ENCODE data around the gene DDX51.

The DDX51 gene

GRCh38 chr12:132188916-132189325 lies 44.8 kb upstream of the DDX51 start:
- no peak overlapping the region for H3K27ac ChIP-seq

GRCh38 chr12:132188451-132188901 lies 44.4 kb upstream of the DDX51 start:
- no peak for TF ChIP-seq ZFX (IDR thresholded peaks at IDR 0.05; ENCODE audit: borderline replicate concordance)
- no peak for TF ChIP-seq CTCF (IDR thresholded peaks at IDR 0.05)
- H3K27ac ChIP-seq = no peak overlapping the region

More at GRCh38 chr12:132188916-132189325, 44.8 kb upstream of the DDX51 start:
- no peak for TF ChIP-seq ZFX (IDR thresholded peaks at IDR 0.05; ENCODE audit: borderline replicate concordance)
- no peak for TF ChIP-seq CTCF (IDR thresholded peaks at IDR 0.05)

- H3K27ac ChIP-seq = no peak overlapping the region
- no peak for TF ChIP-seq CTCF (IDR thresholded peaks at IDR 0.05)
- TF ChIP-seq ZFX (IDR thresholded peaks at IDR 0.05; ENCODE audit: borderline replicate concordance) = no peak
These were observed 43.7 kb upstream of the DDX51 start for GRCh38 chr12:132187646-132188450.

- H3K27ac ChIP-seq = no peak overlapping the region
- TF ChIP-seq CTCF (IDR thresholded peaks at IDR 0.05) (peak; percentile 60), ZFX (IDR thresholded peaks at IDR 0.05; ENCODE audit: borderline replicate concordance) (no peak)
These were observed 42.9 kb upstream of the DDX51 start for GRCh38 chr12:132186857-132187620.

- TF ChIP-seq CTCF (IDR thresholded peaks at IDR 0.05) = no peak
- TF ChIP-seq ZFX (IDR thresholded peaks at IDR 0.05; ENCODE audit: borderline replicate concordance) = no peak
- no peak overlapping the region for H3K27ac ChIP-seq
These were observed 42.2 kb upstream of the DDX51 start for GRCh38 chr12:132186208-132186856.

GRCh38 chr12:132185705-132186104 lies 41.6 kb upstream of the DDX51 start:
- TF ChIP-seq CTCF (IDR thresholded peaks at IDR 0.05) (no peak), ZFX (IDR thresholded peaks at IDR 0.05; ENCODE audit: borderline replicate concordance) (no peak)
- H3K27ac ChIP-seq = no peak overlapping the region

Measured in 22Rv1 (cell line).